Umbilical cord (tissue), 2 donors: ENCODE measurements around the gene DIAPH2. TPM values are rescaled to one million over a fixed set of nuclear protein-coding genes. Genes with fewer than 3 reads are reported as not detected.

Experiments
- DNase-seq: peaks from one replicate; pipeline ENCODE4 v3.0.0-alpha.2; 2015; ENCODE audit warnings: low spot score
- total RNA-seq: library from RNA; depleted of rRNA; stranded (reverse); fragments of >200 nt; gene quantifications from one replicate; pipeline ENCODE4 v1.2.3, GENCODE V29; 2014; ENCODE audit warnings: low replicate concordance; ENCODE audit not compliant: insufficient read depth

DIAPH2 gene
- total RNA-seq, 1 donor from 2014 or later, result 14.4 TPM

DNA sequence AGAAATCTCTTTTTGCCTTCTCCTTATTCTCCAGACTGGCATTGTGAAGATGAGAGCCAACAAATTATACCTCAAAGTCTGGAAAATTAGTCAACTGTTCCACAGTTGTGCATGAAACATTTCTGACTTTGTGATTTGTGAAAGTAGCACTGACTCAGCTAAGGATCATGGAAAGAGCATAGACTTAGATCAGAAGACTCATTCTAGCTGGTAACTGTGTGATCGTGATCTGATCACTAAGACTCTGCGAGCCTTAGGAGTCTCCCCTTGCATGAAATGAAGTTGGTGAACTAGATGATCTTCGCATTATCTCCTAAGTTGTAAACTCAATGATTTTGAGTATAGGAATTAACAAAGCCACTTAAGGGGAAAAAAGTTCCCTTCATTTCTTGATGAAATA is 867.2 kb downstream of the DIAPH2 start:
- no peak for DNase-seq

DNA sequence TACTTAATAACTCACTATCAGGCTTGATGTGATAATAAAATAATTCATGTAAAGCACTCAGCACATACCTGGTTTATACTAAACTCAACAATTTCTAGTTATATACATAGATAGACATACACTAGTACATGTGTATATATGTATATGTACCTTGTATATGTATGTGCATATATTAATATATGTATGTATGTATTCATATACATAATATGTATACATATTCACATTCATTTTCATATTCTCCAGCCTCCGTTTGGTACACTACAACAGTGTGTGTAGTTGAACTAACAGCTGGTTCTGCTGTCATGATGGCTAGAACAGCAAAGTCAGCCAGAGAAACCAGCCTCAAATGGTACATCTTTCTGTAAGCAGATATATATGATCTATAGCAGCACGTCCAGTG is 869.2 kb downstream of the DIAPH2 start:
- DNase-seq, result no peak

DNA sequence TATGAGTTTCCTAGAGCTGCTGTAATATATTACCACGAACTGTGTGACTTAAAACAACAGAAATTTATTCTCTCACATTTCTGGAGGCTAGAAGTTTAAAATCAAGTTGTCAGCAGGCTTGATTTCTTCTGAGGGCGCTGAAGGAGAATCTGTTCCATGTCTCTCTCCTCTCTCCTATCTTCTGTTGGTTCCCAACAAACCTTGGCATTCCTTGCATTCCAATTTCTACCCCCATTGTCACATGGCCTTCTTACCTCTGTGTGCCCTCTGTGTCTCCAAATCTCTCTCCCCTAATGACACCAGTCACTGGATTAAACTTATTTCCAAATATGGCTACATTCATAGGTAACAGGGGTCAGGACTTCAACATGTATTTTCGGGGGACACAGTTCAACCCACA is 871.7 kb downstream of the DIAPH2 start:
- DNase-seq, result no peak

DNA sequence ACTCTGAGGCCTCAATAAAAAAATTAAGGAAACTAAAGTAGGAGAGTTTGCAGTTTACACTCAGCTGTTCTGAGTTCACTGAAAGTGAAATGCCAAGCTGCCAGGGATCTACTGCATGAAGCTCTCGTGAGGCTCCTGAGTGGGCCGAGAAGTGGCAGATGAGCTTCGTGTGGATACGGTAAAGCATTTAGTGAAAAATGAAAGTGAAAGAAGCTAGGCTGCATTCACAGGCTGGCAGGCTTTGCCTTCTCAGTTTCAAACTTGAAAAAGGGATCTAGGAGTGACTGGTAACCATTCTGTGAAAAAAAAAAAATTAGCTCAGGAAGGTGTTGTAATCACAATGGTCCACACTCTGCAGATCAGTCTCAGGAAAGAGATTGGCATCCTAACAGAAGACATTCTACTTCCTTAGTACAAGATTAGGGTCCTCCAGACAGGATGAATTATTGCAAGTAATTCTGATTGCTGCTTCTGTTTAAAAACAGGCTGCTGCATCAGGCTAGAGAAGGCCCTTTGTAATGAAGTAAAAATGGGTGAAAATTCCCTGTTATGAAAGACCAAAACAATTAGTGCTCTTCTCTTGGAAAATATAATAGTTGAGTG is 879.0 kb downstream of the DIAPH2 start:
- DNase-seq, result peak; percentile 68

DNA sequence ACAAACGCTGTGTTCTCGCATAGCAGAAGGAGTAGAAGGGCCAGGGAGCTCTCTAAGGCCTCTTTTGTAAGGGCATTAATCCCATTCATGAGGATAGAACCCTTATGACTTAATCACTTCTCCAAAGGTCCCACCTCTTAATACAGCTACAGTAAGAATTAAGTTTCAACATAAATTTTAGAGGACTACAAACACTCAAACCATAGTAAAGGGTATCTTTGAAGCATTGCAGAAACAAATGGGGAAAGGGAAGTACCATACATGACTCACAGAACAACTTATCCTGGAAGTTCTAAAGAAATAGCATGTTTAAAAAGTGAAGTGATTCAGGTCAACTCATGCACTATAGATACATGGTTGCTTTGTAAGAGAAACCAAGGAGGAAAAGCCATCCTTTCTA is 879.9 kb downstream of the DIAPH2 start:
- peak; percentile 14 for DNase-seq

DNA sequence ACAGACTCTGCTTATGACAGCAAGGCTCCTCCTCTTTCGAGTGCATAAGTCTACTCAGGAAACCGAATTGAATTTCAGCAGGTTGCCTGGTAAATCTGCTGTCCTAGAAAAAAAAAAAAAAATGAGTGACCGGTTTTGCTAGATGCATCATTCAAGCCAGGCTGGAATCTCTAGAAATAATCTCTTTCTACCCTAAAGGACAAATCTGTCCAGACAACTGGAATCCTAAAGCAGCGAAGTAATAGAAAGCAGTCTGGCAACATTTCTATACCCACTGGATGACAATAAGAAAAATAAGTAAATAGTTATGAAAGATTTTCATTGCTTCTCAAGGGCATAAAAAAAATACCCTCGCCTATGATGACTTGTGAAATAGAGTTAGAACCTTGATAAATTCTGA is 902.5 kb downstream of the DIAPH2 start:
- peak; percentile 31 for DNase-seq

DNA sequence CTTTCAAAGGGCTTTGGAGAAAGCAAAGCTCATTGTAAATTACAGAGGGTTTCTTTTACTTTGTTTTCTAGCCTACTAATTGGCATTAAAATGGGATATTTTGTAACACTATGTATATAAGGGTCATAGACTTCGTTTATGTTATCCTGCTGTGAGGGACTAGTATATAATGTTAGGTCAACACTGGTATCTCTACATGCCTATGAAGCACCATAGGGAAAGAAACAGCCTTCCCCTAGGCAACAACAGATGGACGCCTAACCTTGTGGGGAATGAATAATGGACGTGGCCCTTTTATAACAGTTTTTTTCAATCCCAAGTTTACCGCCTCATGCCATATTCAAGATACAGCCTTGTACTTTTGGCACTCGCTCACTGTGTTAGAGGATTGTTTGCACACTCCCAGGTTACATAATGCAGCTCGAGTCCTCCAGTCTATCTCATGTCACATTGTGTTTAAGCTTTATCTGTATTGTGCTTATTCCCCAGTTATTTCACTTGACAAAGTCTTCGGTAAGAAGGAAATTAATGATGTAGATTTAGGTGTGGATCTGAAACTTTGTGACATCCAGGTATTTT is 910.1 kb downstream of the DIAPH2 start:
- no peak for DNase-seq

DNA sequence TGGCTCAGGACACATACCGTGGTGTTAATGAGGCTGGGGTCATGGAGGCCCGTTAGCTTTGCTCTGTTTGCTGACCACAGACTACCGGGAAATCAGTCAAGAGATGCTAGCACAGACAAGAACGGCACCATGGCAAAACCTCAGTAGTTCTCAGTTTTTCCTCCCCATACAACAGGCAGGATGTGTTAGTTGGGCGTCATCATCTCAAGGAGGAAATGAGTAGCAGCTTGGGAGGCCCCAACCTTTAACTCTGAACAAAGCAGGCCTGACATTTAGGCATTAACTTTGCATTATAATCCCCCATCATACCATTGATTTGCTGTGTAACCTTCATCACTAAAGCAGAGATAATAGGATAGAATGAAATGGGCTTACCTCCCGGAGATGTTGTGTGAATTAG is 913.3 kb downstream of the DIAPH2 start:
- no peak for DNase-seq

DNA sequence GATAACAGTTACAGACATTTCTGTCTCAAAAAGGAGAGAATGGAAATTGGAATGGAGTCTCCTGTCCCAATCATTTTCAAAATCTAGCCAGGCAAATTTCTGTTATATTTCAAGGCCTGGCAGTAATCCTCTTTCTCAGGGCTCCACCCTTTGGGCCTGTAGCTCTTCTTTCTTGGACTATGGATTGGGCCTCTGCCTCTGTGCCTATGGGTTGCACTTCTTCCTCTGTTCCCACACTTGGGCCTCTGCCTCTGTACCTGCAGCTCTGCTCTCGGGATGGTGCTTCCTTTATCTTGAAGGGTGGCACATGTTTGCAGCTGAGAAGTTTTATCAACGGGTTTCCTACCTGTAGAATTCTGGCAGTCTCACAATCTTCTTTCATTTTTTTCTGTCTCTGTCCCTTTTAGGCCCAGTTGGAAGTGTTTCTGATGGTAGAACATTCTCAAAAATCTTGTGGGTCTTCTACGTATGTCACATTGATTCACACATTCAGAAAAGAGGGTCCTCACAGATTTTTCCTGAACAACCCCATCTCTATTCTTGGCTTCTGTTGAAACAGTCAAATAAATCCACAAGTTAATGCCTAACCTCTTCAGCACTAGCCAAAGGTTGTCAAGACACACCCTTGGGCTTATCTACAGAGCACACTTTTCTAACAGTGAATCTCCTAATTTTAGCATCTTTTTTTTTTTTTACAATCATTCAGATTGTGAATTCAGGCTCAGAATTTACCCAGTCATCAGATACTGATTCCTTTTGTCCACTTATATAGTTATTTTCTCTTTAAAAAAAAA is 918.0 kb downstream of the DIAPH2 start:
- no peak for DNase-seq

DNA sequence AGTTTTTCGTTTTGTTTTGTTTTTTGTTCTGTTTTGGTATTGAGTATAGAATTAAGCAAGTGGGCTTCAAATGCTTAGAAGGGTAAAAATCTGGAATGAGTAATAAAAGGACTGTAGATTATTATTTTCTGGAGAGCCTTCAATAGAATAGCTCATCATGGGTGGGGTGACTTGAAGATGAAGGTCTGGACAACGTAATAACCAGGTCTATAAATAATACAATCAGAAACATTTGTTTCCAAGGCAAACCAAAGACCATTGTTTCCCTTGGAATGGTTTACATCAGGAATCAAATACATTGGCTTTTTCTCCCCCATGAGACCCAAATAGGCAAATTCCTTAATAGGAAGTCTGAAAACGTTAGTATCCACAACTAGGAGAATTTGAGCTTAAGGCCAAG is 920.6 kb downstream of the DIAPH2 start:
- no peak for DNase-seq

DNA sequence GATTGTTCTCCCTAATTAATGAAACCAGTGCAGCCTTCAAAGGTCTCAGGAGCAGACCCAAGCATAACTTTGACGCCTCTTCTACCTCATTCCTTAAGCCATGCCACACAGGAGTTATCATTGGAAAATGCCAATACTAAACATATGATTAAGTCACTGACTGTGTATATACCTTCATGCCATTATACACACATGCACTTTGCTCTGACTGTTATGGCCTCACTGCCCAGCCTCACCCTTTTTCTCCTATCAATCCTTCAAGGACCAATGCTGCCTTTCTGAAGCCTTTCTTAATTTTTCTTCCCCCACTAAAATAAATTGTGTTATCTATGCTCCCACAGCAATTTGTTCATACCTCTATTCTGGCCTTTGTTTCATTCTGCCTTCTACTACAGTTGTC is 924.7 kb downstream of the DIAPH2 start:
- no peak for DNase-seq

DNA sequence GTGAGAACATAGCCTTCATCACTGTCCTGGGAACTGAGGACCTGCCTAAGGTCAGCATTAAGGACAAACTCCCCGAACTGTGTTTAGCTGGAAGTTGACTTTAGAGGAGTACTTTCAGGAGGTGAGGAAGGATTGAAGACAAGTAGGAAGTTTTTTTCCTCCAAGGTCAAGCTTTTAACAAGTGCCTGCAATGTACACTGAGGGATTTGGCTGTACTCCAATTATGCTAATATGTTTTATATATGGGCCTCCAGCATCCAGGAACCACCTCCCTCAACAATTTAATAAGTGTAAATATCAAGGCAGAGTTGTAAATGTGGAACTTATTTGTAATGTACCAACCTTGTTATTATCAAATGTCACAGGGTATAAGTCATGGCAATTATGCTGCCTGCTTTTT is 925.3 kb downstream of the DIAPH2 start:
- DNase-seq, result no peak

DNA sequence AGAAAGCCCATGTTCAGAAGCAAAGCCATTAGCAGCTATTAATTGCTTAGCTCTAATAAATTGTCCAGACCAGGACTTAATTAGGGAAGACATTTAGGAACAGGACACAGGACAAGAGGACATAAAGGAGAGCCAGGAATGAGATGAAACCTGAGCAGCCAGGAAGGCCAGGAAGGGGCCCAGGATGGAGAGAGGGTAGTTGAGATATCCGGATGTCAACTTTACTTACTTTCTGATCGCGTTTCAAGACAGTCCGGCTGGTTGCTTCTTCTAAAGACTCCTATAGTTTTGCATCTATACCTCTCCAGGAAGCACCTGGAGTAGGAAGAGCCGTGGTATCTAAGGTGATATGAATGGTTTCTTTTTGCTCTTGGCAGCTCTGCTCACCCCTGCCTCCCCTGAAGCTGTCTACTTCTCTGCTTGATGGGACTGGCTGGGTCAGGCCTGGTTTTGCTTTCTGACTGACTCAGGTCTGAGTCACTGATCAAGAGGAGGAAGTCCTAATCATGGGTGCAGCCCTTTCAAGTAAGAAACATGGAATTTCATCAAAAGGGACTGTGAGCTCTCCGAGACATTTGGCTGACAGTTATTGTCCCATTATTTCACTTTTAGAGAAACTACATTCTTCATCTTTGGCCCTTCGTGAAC is 932.4 kb downstream of the DIAPH2 start:
- DNase-seq, result peak; percentile 10

DNA sequence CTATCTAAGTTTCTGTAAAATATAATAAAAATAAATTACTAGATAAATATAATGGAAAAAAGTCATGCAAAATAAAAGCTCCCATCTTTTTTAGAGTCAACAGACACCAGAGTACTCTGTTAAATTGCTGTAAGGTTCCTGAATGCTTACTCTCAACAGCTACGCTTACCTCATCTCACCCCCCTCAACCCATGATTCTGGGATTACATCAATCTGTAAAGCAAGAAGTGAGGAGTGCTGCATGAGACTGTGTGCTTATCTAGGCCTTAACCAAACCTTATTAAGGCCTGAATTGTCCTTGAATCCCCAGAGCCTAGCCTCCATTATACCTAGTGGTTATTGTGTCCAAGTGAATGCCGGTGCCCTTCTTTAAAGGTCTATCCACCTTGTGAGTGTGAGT is 934.9 kb downstream of the DIAPH2 start:
- DNase-seq, result no peak

DNA sequence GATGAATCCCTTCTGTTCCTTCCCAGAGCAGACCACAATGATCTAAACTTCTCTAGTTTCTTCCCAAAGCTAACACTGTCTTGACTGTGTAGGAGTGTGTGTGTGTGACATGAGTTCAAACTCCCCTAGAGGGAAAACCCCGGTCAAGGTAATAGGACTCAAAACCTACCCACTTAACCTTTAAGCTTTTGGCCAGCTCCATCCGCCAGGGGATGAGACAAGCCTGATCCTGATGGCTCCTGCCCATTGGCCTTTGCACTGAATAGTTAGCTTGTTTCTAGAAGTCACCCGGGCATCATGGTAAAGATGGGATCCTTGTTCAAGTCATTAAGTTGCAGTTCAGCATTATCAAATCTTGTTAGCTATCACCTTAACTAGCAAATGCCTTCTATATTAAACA is 937.5 kb downstream of the DIAPH2 start:
- no peak for DNase-seq

DNA sequence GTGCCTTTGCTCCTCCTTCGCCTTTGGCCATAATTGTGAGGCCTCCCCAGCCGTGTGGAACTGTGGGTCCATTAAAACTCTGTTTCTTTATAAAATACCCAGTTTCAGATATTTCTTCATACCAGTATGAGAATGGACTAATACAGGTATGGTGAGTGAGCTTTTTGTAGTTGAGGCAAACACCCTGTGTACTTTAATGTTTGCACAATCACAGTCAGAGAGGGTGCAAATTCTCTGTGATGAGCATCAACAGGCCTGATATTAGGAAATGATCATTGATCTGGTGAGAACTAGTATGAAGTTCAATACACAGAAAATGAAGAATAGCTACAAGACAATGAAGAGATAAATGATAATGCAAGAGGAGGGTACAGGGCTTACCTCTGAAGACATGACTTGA is 943.7 kb downstream of the DIAPH2 start:
- no peak for DNase-seq

DNA sequence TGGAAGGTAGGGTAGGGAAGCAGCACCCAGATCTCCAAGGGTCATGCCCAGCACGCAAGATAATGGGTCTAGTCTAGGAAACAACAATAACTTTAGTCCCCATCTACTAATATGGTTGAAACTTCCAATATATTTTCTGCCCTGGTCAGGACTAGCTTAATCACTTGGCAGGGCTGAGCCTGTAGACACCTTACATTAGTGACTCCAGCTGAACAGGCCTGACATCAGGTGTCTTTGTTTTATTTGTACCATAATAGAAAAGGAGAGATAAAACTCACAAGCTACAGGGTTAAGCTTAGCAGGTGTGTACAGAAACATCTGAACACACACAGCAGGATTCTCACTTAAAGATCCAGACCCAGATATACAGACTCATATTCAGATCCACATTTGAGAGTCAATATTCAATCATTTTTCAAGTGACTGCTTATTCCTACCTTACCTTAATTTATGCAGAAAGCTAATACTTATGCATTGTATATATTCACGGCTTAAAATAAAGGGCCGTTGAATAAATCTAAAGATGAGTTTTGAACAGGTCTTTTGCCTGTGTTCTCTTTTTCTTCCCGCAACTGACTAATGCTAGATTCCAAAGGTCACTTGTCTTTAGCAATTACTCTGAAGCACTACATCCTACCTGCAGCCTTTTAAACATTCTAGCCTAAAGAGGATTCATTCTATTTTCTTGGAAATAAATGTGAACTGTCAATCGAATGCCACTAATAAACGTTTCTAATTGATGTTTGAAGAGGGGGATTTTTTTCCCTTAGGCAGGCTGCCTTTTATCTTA is 944.4 kb downstream of the DIAPH2 start:
- DNase-seq, result no peak

DNA sequence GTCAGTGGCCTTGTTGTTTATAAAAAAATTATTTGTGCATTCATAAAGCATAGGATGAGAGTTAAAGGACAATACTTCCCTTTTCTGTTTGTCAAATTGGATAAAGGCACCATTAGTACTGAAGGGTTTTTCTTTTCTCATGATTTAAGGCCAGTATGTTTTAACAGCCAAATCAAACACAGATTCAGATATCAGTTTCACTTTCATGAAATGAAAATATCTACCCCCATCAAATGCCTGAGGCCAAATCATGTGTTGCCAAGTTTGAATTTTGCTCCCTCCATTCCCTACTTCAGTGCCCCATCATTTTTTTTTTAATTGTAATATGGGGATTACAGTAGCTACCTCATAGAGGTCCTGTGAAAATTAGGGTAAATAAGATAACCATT is 944.9 kb downstream of the DIAPH2 start:
- DNase-seq, result no peak

DNA sequence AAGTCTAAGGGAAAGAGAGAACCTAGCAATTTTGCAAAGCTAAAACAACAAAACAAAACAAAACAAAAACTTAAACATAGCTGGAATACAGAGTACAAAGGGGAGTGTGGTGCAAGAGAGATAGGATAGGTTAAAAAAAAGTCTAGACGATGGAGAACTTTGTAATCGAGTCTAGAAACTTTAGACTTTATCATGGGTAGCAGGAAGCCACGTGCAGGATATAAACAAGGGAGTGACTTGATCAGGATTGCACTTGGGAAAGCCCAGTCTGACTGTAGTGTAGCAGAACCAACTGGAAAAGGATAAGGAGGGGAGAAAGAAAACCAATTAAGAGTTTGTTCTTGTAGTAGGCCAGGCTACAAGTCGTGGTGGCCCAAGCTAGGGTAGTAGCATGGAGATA is 949.2 kb downstream of the DIAPH2 start:
- DNase-seq, result no peak

DNA sequence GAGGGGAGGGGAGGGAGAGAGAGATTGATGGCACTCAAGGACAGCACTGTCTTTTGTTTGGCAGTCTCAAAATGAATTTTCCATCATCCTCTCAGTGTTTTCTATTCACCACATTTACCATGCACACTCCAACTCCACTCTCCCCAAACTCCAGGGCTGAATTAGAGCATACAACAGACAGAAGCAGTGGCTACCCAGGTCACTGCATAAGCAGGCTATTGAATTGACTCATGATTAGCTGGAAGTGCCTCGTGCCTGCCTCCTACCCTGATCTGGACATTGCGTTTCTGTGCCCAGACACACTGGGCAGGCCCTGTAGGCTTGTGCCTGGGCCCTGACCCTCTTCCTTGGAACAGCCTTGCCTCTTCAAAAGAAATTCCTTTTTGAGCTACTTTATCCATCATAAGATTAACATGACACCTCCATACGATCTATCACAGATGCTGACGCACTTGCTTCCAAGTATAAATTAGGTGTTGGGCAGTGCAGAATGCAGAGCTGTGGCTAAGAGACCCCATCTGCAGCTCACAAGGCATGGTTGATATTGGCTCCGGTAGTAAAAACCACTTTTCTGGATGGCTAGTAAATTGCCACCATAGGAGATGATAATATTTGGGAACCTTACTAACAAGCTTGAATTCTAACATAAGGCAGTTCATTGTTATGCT is 952.0 kb downstream of the DIAPH2 start:
- DNase-seq, result no peak

DNA sequence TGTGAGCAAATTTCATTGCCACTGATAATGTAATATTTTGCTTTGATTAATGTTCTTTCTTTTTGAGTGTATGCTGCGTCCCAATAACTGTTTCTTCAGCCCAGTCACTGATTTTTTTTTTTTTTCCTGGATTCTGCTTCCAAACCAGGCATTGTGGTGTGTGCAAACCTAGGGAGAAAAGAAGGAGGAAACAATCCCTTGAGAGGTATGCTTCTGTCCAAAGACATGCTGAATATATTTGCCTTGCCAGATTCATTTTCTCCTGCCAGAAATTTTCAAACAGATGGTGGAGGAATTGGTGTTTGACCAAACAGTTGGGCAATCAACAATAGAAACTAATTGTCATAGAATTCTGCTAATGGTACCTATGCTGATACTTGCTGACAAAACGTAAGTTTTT is 952.6 kb downstream of the DIAPH2 start:
- DNase-seq, result no peak
